ENCODE measurements around the gene ROR2.

DNA sequence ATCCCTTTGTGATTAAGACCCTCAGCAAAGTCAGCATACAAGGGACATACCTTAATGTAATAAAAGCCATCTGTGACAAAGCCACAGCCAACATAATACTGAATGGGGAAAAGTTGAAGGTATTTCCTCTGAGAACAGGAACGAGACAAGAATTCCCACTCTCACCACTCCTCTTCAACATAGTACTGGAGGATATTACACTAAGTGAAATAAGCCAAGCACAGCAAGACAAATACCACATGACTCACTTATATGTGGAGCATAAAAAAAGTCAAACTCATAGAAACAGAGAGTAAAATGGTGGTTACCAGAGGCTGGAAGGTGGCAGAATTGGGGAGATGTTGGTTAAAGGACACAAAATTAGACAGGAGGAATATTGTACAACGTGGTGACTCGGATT lies 408.3 kb downstream of the ROR2 start:
- TF ChIP-seq, protein P1, sequence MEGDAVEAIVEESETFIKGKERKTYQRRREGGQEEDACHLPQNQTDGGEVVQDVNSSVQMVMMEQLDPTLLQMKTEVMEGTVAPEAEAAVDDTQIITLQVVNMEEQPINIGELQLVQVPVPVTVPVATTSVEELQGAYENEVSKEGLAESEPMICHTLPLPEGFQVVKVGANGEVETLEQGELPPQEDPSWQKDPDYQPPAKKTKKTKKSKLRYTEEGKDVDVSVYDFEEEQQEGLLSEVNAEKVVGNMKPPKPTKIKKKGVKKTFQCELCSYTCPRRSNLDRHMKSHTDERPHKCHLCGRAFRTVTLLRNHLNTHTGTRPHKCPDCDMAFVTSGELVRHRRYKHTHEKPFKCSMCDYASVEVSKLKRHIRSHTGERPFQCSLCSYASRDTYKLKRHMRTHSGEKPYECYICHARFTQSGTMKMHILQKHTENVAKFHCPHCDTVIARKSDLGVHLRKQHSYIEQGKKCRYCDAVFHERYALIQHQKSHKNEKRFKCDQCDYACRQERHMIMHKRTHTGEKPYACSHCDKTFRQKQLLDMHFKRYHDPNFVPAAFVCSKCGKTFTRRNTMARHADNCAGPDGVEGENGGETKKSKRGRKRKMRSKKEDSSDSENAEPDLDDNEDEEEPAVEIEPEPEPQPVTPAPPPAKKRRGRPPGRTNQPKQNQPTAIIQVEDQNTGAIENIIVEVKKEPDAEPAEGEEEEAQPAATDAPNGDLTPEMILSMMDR (conservative IDR thresholded peaks at IDR 0.05; ENCODE audit: low read depth, low read length) = no peak
- TF ChIP-seq EZH2phosphoT487 (IDR thresholded peaks at IDR 0.05; ENCODE audit: borderline replicate concordance, low read length) = no peak

Measured in PC-3 (cell line).